AG09319 (cell line): ENCODE data around the gene PPT2.

ENCODE experiments used
- DNase-seq: peaks from one replicate; pipeline ENCODE4 v3.0.0-alpha.2; 2010; ENCODE audit warnings: low read depth; ENCODE audit errors: extremely low read depth
- CTCF ChIP-seq: IDR thresholded peaks from 2 replicates; pipeline ENCODE4 v1.5.1; 2011; ENCODE audit warnings: low read depth, mild to moderate bottlenecking, inconsistent platforms, low read length, moderate library complexity

Gene PPT2

DNA sequence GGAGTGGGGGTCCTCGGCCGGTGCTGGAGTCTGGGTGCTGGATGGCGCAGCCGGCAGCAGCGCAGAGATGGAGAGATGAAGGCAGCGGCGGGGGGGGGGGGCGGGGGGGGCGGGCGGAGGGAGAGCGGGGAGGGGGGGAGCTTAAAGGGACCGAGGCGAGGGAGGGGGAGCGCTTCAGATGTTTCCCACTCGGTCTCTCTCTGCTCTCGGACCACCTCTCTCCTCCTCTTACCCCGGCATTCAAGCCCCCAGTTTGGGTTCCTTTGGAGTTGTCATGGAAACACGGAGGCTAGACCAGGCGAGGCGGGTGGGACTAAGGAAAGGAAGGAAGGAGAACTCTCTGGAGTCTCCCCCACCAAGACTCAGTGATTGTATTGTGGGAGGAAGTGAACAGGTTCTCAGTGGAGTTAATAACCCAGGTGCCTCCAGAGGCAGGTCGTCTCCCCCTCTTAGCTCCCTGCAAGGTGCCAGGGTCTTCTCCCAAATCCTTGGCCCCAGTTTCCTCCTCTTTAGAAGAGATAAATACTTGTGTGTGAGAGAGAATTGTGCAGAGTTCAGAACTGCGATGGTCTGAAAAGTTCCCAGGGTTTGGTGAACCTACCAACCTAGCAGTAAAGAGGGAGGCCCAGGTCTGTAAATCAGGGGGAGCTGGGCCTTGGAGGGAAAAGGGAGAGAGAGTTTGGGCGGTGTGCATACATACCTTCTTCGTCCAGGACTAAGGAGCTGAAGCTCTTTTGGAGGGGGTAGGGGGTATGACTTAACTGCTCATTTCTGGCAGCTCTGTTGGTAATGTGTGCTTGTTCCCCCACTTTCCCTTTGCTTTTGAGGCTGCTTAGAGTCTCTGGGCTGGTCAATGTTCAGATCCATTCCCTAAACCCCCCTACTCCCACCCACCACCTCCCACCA, 1.8 kb upstream of the PPT2 start, which contains the start of gene PRRT1:
Gene PRRT1, minus strand, starts transcription at position 77 of the 906 bp plus-strand sequence. CDS start 112 bp downstream, outside the sequence.
- TF ChIP-seq CTCF, result no peak
- DNase-seq, result no peak

GRCh38 chr6:32152769-32153563, 975 bp upstream of the PPT2 start:
- no peak for DNase-seq

GRCh38 chr6:32154514-32155161, 697 bp downstream of the PPT2 start:
- no peak for DNase-seq
- TF ChIP-seq CTCF, result peak; percentile 61

More at GRCh38 chr6:32152769-32153563, 975 bp upstream of the PPT2 start:
- TF ChIP-seq CTCF, result no peak

GRCh38 chr6:32156891-32157290, 3.0 kb downstream of the PPT2 start:
- TF ChIP-seq CTCF, result no peak
- DNase-seq, result no peak

DNA sequence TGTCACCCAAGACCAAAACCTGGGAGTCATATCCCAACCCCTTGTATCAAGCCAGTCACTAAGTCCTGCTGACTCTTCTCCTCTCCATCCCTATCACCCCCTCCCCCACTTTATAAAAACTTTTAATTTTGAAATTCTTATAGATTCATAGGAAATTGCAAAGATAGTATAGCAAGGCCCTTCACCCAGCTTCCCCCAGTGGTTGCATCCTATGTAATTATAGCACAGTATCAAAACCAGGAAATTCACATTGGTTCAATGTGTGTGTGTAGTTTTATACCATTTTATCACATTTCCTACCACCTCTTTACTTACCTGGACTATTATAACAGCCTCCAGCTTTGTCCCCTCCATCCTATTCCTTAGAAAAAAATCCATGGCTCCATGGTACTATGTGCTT, 4.1 kb downstream of the PPT2 start:
- TF ChIP-seq CTCF, result no peak

GRCh38 chr6:32163559-32164258, 9.8 kb downstream of the PPT2 start:
- no peak for TF ChIP-seq CTCF
- no peak for DNase-seq

More for the DNA sequence above, 4.1 kb downstream of the PPT2 start:
- no peak for DNase-seq
